GM06990 (cell line): ENCODE data around the gene OGA.

ENCODE experiments used
- DNase-seq: peaks from one replicate; pipeline ENCODE4 v3.0.0-alpha.2; 2011; ENCODE audit not compliant: insufficient read length; ENCODE audit errors: extremely low read depth
- H3K27me3 ChIP-seq: replicated peaks from 2 replicates; pipeline ENCODE4 v1.6.0; 2011; ENCODE audit warnings: low read length; ENCODE audit not compliant: control insufficient read depth, insufficient read depth
- H3K36me3 ChIP-seq: 2 replicates; pipeline ENCODE4 v1.5.1; 2011; ENCODE audit warnings: low read length; ENCODE audit not compliant: control insufficient read depth, insufficient read depth
- H3K4me3 ChIP-seq: replicated peaks from 2 replicates; pipeline ENCODE4 v1.5.1; 2011; ENCODE audit warnings: low read depth, mild to moderate bottlenecking, control low read depth, low read length
- TF ChIP-seq, protein P1 (sequence below): IDR thresholded peaks from 2 replicates; pipeline ENCODE4 v1.5.1; 2011; ENCODE audit warnings: low read length, control low read depth, mild to moderate bottlenecking, inconsistent platforms; ENCODE audit not compliant: insufficient read depth, poor library complexity, severe bottlenecking

Gene OGA

DNA sequence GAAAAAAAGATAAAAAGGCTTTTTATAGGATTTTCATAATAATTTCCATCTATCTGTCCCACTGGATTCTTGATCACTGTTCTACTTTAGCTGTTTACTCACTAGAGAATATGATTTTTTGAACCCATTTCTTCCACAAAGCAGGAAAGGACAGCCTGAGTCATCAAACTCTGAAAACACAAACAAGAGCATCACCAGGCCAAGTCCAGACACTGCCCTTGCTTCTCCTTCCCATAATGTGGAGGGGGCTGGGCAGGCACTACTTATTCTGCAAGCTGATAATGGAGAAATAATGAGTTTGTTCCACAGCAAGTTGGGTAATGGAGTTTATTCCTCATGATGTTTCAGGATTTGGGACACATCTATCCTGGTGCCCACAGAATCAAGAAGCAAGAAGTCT is 38.4 kb upstream of the OGA start:
- Histone ChIP-seq H3K36me3 (no peaks in the 10 kb centered on the region; the same call in 1 of the 2 replicates), H3K4me3 (no peak overlapping the region)
- TF ChIP-seq, protein P1, sequence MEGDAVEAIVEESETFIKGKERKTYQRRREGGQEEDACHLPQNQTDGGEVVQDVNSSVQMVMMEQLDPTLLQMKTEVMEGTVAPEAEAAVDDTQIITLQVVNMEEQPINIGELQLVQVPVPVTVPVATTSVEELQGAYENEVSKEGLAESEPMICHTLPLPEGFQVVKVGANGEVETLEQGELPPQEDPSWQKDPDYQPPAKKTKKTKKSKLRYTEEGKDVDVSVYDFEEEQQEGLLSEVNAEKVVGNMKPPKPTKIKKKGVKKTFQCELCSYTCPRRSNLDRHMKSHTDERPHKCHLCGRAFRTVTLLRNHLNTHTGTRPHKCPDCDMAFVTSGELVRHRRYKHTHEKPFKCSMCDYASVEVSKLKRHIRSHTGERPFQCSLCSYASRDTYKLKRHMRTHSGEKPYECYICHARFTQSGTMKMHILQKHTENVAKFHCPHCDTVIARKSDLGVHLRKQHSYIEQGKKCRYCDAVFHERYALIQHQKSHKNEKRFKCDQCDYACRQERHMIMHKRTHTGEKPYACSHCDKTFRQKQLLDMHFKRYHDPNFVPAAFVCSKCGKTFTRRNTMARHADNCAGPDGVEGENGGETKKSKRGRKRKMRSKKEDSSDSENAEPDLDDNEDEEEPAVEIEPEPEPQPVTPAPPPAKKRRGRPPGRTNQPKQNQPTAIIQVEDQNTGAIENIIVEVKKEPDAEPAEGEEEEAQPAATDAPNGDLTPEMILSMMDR: no peak

DNA sequence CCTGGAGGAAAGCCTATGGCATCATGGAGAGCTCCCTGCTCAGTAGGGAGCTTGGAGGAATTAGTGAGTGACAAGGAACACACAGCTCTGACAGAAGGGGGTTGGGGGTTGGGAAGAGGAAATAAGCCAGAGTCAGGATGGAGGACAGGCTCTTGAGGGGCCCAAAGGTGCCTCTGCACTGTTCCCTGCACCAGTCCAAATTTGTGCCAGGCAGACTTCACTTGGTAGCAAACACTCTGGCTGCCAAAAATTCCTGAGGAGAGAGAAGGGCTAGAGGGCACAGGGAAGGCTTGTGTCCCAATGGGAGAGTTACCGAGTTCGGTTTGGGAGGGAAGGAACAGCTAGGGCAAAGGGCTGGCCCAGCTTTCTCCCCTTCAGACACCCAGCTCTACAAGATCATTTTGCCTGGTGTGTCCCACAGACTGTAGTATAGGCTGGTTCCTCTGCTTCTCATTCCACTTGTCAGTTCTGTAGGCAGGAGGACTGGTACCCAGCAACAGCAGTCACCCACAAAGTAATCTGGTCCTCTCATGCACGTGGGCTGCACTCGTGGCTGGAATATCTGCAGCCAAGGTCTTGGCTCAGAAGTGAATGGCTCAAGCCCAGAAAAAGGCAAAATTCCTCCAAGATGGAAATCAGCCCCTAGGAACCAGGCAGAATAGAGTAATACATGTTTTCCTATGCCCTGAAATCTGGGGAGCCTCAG is 33.3 kb upstream of the OGA start:
- Histone ChIP-seq H3K4me3 (no peak overlapping the region), H3K36me3 (peaks cover 11% of the 10 kb centered on the region), H3K27me3 (no peaks in the 10 kb centered on the region)
- TF ChIP-seq, protein P1: no peak
- DNase-seq: no peak

More for the DNA sequence above, 38.4 kb upstream of the OGA start:
- DNase-seq: no peak
- H3K27me3 ChIP-seq: no peaks in the 10 kb centered on the region

DNA sequence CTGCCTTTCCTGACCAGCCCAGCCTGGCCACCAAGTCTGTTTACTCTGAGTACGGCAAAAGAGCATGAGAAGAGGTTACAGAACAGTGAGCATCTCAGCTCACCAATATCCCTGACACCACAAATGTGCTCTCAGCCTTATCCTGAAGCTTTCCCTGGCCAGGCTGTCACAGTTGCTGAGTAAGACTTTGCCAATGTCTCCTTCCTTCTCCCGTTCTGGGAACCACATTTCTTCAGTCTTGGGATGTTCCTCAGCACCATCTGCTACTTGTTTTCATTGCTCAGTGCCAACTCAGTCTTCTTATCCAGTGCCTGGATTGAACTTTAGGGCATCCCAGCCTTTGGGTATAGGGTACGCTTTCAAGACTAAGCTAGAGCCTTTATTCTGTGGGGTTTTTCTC is 32.5 kb upstream of the OGA start:
- Histone ChIP-seq H3K27me3 (no peaks in the 10 kb centered on the region), H3K36me3 (peaks cover 11% of the 10 kb centered on the region), H3K4me3 (no peak overlapping the region)
- DNase-seq: no peak
- TF ChIP-seq, protein P1: no peak

DNA sequence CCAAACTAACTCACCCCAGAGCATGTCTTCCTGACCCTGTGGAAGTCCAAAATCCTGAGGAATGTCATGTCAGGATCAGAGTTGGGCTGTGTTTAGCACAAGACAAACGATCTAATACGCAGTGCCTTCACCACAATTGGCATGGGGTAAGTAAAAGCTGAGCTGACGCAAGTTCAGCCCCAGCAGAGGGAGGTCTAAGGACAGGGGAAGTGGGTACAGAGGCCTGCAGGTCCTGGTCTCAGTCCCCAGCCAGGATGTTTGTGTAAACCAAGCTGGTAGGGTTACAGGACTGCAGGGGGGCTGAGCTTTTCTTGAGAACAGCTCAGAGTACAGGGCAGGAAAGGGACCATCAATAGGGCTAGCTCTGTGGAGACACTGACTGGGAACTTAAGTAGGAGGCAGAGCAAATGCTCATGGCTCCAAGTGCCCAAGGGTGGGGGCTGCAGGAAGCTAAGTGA is 30.7 kb upstream of the OGA start:
- no peak for DNase-seq
- Histone ChIP-seq H3K4me3 (no peak overlapping the region), H3K36me3 (peaks cover 11% of the 10 kb centered on the region), H3K27me3 (no peaks in the 10 kb centered on the region)
- TF ChIP-seq, protein P1: no peak

DNA sequence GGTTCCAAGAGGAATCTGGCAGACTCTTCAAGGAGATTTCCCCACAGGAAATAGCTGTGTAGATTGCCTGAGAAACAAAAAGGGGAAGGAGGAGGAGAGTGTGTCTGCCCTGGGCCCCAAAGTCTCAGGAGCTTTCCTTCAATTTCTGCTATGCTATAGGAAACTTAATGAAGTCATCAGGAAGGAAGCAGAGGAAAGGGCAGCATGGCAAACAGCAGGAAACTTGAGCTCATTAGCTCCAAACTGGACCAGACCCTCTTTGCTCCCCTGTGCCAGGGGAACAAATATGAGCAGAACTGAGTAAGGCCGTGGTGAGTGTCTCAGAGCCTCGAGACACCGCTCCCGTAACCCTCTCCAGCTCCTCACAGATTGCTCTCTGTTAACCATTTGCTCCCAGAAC is 30.2 kb upstream of the OGA start:
- TF ChIP-seq, protein P1: no peak
- no peak for DNase-seq

DNA sequence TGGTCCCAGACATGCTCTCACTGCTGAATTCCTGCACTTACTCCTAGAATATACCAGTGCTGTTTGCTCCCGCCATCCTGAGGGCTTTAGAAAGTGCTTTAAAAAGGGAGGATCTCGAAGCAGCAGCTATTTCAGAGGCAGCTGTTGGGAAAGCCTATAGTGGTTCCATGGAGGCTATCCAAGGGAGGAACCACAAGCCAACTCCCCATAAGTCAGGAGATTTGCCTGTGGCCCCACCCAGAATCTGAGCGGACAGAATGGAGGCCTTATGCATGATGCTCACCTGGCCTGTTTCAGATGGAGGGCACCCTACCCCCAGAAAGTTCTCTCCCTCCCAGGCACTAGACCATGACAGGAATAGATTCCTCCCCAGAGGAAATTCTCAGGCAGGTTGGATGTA is 27.6 kb upstream of the OGA start:
- Histone ChIP-seq H3K36me3 (peaks cover 11% of the 10 kb centered on the region), H3K27me3 (no peaks in the 10 kb centered on the region), H3K4me3 (no peak overlapping the region)
- no peak for DNase-seq
- TF ChIP-seq, protein P1: no peak

More for the DNA sequence above, 30.2 kb upstream of the OGA start:
- Histone ChIP-seq H3K27me3 (no peaks in the 10 kb centered on the region), H3K4me3 (no peak overlapping the region), H3K36me3 (peaks cover 11% of the 10 kb centered on the region)
